Heart left ventricle (tissue), 13 donors: ENCODE results near the gene IFITM5.

ENCODE experiments used
- CTCF ChIP-seq, 12 donors: fragments of 200-600 bp; sonication (generic) in 4 of 12; IDR thresholded peaks; one replicate each; pipeline versions ENCODE4 v1.5.0 to v1.8.0; 2018 to 2022; ENCODE audit warnings: antibody characterized with exemption in 12 of 12, mild to moderate bottlenecking in 5 of 12
- POLR2A ChIP-seq, 2 donors: fragments of 450-650 bp; IDR thresholded peaks; one replicate each; pipeline ENCODE4 v1.6.1; 2017; ENCODE audit warnings: antibody characterized with exemption in 2 of 2, mild to moderate bottlenecking in 2 of 2, moderate library complexity in 2 of 2
- donor health status: ischemic (EF 13 %, LVEDD 7.1; RV severe dilation, severe dysfunction).
- donor health status: DM: no; HTN: yes; CAD: no.
- donor health status: DM: no; HTN: no; CAD: no.
- donor health status: ischemic (EF 25% LVEDD 6.9; RV normal size, moderate dysfunction).
- donor health status: ischemic (EF 25% LVEDD 5.7; RV mildly dilated, moderate dysfunction).
- donor health status: ischemic (EF 35%, LVEDD 5.7; RV mildly dilated, moderate dysfunction).
- donor health status: nonischemic (EF 11% LVEDD 7.7; RV severe dilation, severe dysfunction).
- donor health status: DM: yes; HTN: yes; CAD: no.
- donor health status: PGD.
- donor health status: ischemic (EF 29% LVEDD 5.4; RV normal size, mild dysfunction).
- donor health status: nonischemic (EF 23%, LVEDD 6.1; RV moderate dilation, normal function).

GRCh38 chr11:270451-271318, 28.6 kb downstream of the IFITM5 start:
- TF ChIP-seq CTCF (IDR thresholded peaks at IDR 0.05) (no peak), POLR2A (IDR thresholded peaks at IDR 0.05) (no peak)
